Right atrium auricular region (tissue), 2 donors: ENCODE data around the gene ZNF19. TPM values are rescaled to one million over a fixed set of nuclear protein-coding genes. Genes with fewer than 3 reads are reported as not detected.
A peak's percentile ranks its signal among the peaks of the same experiment; 100 is the strongest.

Source experiments
- DNase-seq: peaks from one replicate; pipeline ENCODE4 v3.0.0-alpha.2; 2019; ENCODE audit warnings: low spot score
- H3K27ac ChIP-seq, 2 donors: fragments of 200-600 bp; sonication (generic); 1 replicate in 1 of 2; 2 replicates in 1 of 2; pipeline ENCODE4 v1.5.1; 2016 to 2019
- H3K27me3 ChIP-seq, 2 donors: fragments of 200-600 bp; sonication (generic); one replicate each; pipeline versions ENCODE4 v1.5.1 to v1.6.0; 2017 to 2019
- H3K36me3 ChIP-seq: fragments of 200-600 bp; sonication (generic); one replicate; pipeline ENCODE4 v1.5.1; 2016
- H3K4me1 ChIP-seq, 2 donors: fragments of 200-600 bp; sonication (generic); one replicate each; pipeline versions ENCODE4 v1.5.1 to v1.6.0; 2017 to 2019
- H3K4me3 ChIP-seq, 2 donors: fragments of 200-600 bp; sonication (generic); 1 replicate in 1 of 2; 2 replicates in 1 of 2; pipeline ENCODE4 v1.5.1; 2017 to 2019; ENCODE audit warnings: mild to moderate bottlenecking in 1 of 2, moderate library complexity in 1 of 2
- H3K9me3 ChIP-seq, 2 donors: fragments of 200-600 bp; sonication (generic); one replicate each; pipeline ENCODE4 v1.5.1; 2019
- total RNA-seq, 2 donors: library from RNA; depleted of rRNA; stranded (reverse); fragments of >200 nt; gene quantifications; one replicate each; pipeline ENCODE4 v1.1.0, GENCODE V29; 2016
- TF ChIP-seq, protein P1 (sequence below), 2 donors: fragments of 200-600 bp; sonication (generic); IDR thresholded peaks; one replicate each; pipeline ENCODE4 v1.5.1; 2019; ENCODE audit warnings: antibody characterized with exemption in 2 of 2

Gene ZNF19
- 1 to 10 TPM in 1 of 2 donors, under 1 TPM in 1; 0.82 to 2.5 TPM for total RNA-seq

DNA sequence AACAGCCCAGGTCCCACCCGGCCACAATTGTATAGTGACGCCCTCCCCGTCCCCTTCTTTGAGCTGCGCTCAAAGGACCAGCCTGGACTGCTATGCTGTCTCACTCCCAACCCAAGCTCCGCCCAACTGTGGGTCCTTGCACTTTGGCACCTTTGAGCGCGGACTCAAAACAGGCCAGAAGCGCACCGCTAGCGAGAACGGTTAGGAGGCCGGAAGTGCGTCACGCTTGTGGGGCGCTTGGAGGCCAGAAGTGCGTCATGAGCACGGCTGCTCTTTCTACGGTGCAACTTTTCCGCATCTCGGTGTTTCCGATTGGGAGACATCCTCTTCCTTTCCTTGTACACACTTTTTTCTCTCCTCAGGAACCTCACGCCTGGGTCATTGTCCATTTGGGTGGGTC is at the start of gene ZNF19:
Gene ZNF19 (minus strand): TSS at position 203 of the 400 bp plus-strand sequence. CDS start 7,210 bp downstream, outside the sequence.
- Histone ChIP-seq H3K27ac (no peak within 1 kb of the TSS), H3K4me1 (no peaks in the 10 kb centered on the region), H3K9me3 (no peaks in the 10 kb centered on the region), H3K36me3 (no peaks in the 10 kb centered on the region), H3K4me3 (no peak within 1 kb of the TSS), H3K27me3 (no peaks in the 10 kb centered on the region)
- no peak for DNase-seq
- TF ChIP-seq, protein P1, sequence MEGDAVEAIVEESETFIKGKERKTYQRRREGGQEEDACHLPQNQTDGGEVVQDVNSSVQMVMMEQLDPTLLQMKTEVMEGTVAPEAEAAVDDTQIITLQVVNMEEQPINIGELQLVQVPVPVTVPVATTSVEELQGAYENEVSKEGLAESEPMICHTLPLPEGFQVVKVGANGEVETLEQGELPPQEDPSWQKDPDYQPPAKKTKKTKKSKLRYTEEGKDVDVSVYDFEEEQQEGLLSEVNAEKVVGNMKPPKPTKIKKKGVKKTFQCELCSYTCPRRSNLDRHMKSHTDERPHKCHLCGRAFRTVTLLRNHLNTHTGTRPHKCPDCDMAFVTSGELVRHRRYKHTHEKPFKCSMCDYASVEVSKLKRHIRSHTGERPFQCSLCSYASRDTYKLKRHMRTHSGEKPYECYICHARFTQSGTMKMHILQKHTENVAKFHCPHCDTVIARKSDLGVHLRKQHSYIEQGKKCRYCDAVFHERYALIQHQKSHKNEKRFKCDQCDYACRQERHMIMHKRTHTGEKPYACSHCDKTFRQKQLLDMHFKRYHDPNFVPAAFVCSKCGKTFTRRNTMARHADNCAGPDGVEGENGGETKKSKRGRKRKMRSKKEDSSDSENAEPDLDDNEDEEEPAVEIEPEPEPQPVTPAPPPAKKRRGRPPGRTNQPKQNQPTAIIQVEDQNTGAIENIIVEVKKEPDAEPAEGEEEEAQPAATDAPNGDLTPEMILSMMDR (IDR thresholded peaks at IDR 0.05), result no peak

DNA sequence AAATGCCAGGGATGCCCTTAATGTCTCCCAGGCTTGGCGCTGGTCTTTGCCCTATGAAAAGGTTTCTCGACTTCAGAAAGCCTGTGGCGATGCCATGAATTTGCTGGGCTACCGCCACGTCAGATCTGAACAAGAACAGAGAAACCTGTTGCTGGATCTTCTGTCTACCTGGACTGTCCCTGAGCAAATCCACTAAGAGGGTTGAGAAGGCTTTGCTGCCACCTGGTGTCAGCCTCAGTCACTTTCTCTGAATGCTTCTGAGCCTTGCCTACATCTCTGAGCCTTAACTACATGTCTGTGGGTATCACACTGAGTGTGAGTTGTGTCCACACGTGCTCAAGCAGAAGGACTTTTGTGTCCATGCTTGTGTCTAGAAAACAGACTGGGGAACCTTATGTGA is 48.5 kb upstream of the ZNF19 start:
- TF ChIP-seq, protein P1 (IDR thresholded peaks at IDR 0.05), result peak in 1 of 2 donors; percentile 48
- H3K27ac ChIP-seq, result no peak overlapping the region
- H3K36me3 ChIP-seq, result no peaks in the 10 kb centered on the region
- no peaks in the 10 kb centered on the region for H3K27me3 ChIP-seq
- H3K4me3 ChIP-seq, result no peak overlapping the region
- H3K9me3 ChIP-seq, result no peaks in the 10 kb centered on the region
- no peak for DNase-seq
- no peaks in the 10 kb centered on the region for H3K4me1 ChIP-seq

DNA sequence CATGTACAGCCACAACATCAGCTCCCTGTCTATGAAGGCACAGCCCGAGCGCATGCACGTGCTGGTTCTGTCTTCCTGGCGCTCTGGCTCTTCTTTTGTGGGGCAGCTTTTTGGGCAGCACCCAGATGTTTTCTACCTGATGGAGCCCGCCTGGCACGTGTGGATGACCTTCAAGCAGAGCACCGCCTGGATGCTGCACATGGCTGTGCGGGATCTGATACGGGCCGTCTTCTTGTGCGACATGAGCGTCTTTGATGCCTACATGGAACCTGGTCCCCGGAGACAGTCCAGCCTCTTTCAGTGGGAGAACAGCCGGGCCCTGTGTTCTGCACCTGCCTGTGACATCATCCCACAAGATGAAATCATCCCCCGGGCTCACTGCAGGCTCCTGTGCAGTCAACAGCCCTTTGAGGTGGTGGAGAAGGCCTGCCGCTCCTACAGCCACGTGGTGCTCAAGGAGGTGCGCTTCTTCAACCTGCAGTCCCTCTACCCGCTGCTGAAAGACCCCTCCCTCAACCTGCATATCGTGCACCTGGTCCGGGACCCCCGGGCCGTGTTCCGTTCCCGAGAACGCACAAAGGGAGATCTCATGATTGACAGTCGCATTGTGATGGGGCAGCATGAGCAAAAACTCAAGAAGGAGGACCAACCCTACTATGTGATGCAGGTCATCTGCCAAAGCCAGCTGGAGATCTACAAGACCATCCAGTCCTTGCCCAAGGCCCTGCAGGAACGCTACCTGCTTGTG is 47.8 kb upstream of the ZNF19 start:
- no peak for DNase-seq
- no peaks in the 10 kb centered on the region for H3K27me3 ChIP-seq
- no peak overlapping the region for H3K27ac ChIP-seq
- no peaks in the 10 kb centered on the region for H3K36me3 ChIP-seq
- H3K9me3 ChIP-seq, result no peaks in the 10 kb centered on the region
- TF ChIP-seq, protein P1 (IDR thresholded peaks at IDR 0.05), result no peak
- H3K4me1 ChIP-seq, result no peaks in the 10 kb centered on the region
- H3K4me3 ChIP-seq, result no peak overlapping the region

DNA sequence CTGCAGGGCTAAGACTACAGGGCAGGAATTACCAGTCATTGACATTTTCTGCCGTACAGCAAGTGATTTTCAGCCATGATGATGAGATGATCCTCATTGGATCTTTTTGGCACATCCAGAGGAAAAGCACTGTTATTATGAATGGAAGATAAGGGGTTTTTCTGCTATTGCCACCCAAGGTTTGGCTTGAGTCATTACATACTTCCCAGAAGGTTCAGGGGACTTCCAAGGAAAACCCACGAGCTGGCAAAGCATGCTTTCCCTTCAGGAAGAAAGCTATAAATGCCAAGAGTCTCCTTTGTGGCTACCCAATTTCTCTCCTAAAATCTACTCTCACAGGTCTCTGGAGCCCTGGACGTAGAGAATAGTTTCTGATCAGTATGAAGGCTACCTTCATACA is 43.2 kb upstream of the ZNF19 start:
- H3K9me3 ChIP-seq, result no peaks in the 10 kb centered on the region
- H3K27ac ChIP-seq, result no peak overlapping the region
- no peaks in the 10 kb centered on the region for H3K4me1 ChIP-seq
- no peaks in the 10 kb centered on the region for H3K27me3 ChIP-seq
- no peak overlapping the region for H3K4me3 ChIP-seq
- no peaks in the 10 kb centered on the region for H3K36me3 ChIP-seq
- no peak for DNase-seq
- TF ChIP-seq, protein P1 (IDR thresholded peaks at IDR 0.05), result no peak

DNA sequence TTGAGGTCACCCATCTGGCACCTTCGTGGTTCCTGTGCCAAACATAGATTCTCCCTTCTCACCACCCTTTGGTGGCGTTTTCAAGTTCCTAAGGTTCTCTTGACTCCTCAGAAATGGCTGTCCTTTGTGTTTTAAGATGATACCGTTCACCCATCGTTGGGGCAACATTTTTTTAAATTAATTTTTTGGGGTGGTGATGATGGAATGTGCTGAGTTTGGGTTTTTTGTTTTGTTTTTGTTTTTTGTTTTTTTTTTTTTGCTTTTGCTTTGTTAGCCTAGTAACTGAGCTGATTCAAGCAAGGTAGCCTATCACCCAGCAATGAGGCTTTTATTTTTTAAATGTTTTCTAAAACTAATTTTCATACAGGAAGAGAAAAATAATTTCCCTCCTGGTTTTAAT is 39.7 kb upstream of the ZNF19 start:
- no peak for DNase-seq
- Histone ChIP-seq H3K9me3 (no peaks in the 10 kb centered on the region), H3K4me3 (no peak overlapping the region), H3K36me3 (no peaks in the 10 kb centered on the region), H3K27ac (no peak overlapping the region), H3K27me3 (no peaks in the 10 kb centered on the region), H3K4me1 (peaks cover 0 to 7% of the 10 kb centered on the region in 2 donors)
- TF ChIP-seq, protein P1 (IDR thresholded peaks at IDR 0.05), result no peak

DNA sequence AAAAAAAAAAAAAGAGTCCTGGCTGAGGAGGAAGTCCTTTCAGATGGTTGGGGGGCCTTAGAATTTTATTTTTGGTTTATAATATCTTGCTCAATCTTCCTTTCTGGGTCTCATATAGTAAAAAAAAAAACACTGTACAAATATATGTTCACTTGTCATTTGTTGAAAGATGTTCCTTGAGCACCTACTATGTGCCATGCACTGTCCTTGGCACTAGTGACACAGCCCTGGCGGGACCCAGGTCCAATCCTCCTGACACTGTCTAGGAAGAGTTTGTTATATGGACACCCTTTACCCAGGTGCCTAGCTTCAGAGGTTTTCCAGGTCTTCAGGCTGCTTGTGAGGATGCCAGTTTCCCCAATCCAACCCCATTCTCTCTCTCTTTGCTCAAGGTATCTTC is 39.1 kb upstream of the ZNF19 start:
- H3K27me3 ChIP-seq, result no peaks in the 10 kb centered on the region
- H3K36me3 ChIP-seq, result no peaks in the 10 kb centered on the region
- H3K4me1 ChIP-seq, result peaks cover 0 to 7% of the 10 kb centered on the region in 2 donors
- no peak overlapping the region for H3K27ac ChIP-seq
- no peaks in the 10 kb centered on the region for H3K9me3 ChIP-seq
- H3K4me3 ChIP-seq, result no peak overlapping the region
- TF ChIP-seq, protein P1 (IDR thresholded peaks at IDR 0.05), result no peak
- DNase-seq, result no peak
